ENCODE measurements around the gene PLA2G2C. TPM values are rescaled to one million over a fixed set of nuclear protein-coding genes. Genes with fewer than 3 reads are reported as not detected.

Gene PLA2G2C
- total RNA-seq, 2 donors from 2014 or later = 0.28 TPM; not detected in 1

GRCh38 chr1:20168564-20169491 lies 17.5 kb downstream of the PLA2G2C start:
- no peak for ATAC-seq
- intact Hi-C loops (cut with DNase I, micrococcal nuclease) = no loop called here
- no peak for DNase-seq

GRCh38 chr1:20167126-20167525 lies 19.2 kb downstream of the PLA2G2C start:
- intact Hi-C loops (cut with DNase I, micrococcal nuclease) = no loop called here
- no peak for ATAC-seq

GRCh38 chr1:20166051-20166450 lies 20.3 kb downstream of the PLA2G2C start:
- intact Hi-C loops (cut with DNase I, micrococcal nuclease) = no loop called here
- DNase-seq (peak in 1 of 2 donors; percentile 49), ATAC-seq (peak; percentile 20)

More at GRCh38 chr1:20167126-20167525, 19.2 kb downstream of the PLA2G2C start:
- DNase-seq = no peak

GRCh38 chr1:20165522-20165951 lies 20.8 kb downstream of the PLA2G2C start:
- DNase-seq (no peak), ATAC-seq (peak; percentile 66)
- intact Hi-C loops (cut with DNase I, micrococcal nuclease) = no loop called here

GRCh38 chr1:20164694-20165202 lies 21.6 kb downstream of the PLA2G2C start:
- intact Hi-C loops (cut with DNase I, micrococcal nuclease) = no loop called here
- no peak for ATAC-seq
- DNase-seq = no peak

- DNase-seq = no peak
- intact Hi-C loops (cut with DNase I, micrococcal nuclease) = no loop called here
- ATAC-seq = no peak
These were observed 26.3 kb downstream of the PLA2G2C start for GRCh38 chr1:20160034-20160433.

- no peak for DNase-seq
- intact Hi-C loops (cut with DNase I, micrococcal nuclease) = loop anchor here in 1 of 2 donors (10.0 kb wide), 1 partner anchor 54 kb away; no protein-coding TSS in a partner anchor
- ATAC-seq = no peak
These were observed 27.8 kb downstream of the PLA2G2C start for GRCh38 chr1:20158358-20159070.

GRCh38 chr1:20154301-20154831 lies 32.0 kb downstream of the PLA2G2C start:
- DNase-seq (peak in 1 of 2 donors; percentile 18), ATAC-seq (no peak)
- intact Hi-C loops (cut with DNase I, micrococcal nuclease) = loop anchor here in 1 of 2 donors (5.0 to 10.0 kb wide), 2 partner anchors 50 to 237 kb away; no protein-coding TSS in a partner anchor

- DNase-seq (peak in 1 of 2 donors; percentile 38), ATAC-seq (no peak)
- intact Hi-C loops (cut with DNase I, micrococcal nuclease) = loop anchor here in 1 of 2 donors (5.0 to 10.0 kb wide), 2 partner anchors 48 to 236 kb away; no protein-coding TSS in a partner anchor
These were observed 33.3 kb downstream of the PLA2G2C start for GRCh38 chr1:20153000-20153418.

GRCh38 chr1:20152599-20152930 lies 33.8 kb downstream of the PLA2G2C start:
- intact Hi-C loops (cut with DNase I, micrococcal nuclease) = loop anchor here in 1 of 2 donors (5.0 to 10.0 kb wide), 2 partner anchors 48 to 235 kb away; no protein-coding TSS in a partner anchor
- no peak for ATAC-seq
- no peak for DNase-seq

- intact Hi-C loops (cut with DNase I, micrococcal nuclease) = loop anchor here in 1 of 2 donors (5.0 to 10.0 kb wide), 2 partner anchors 47 to 235 kb away; no protein-coding TSS in a partner anchor
- ATAC-seq (peak; percentile 95), DNase-seq (peak; percentile 83 to 85)
These were observed 34.3 kb downstream of the PLA2G2C start for GRCh38 chr1:20151906-20152598.

- no peak for ATAC-seq
- DNase-seq = peak in 1 of 2 donors; percentile 14
- intact Hi-C loops (cut with DNase I, micrococcal nuclease) = loop anchor here in 1 of 2 donors (5.0 to 10.0 kb wide), 2 partner anchors 46 to 234 kb away; no protein-coding TSS in a partner anchor
These were observed 35.3 kb downstream of the PLA2G2C start for GRCh38 chr1:20150969-20151368.

- ATAC-seq = no peak
These were observed 36.0 kb downstream of the PLA2G2C start for GRCh38 chr1:20150326-20150705.

GRCh38 chr1:20149601-20150325 lies 36.6 kb downstream of the PLA2G2C start:
- DNase-seq (peak in 1 of 2 donors; percentile 20), ATAC-seq (no peak)
- intact Hi-C loops (cut with DNase I, micrococcal nuclease) = loop anchor here in 1 of 2 donors (5.0 to 10.0 kb wide), 3 partner anchors 45 to 232 kb away; partner anchors contain the start of gene PLA2G2A

More at GRCh38 chr1:20150326-20150705, 36.0 kb downstream of the PLA2G2C start:
- DNase-seq = peak in 1 of 2 donors; percentile 8
- intact Hi-C loops (cut with DNase I, micrococcal nuclease) = loop anchor here in 1 of 2 donors (5.0 to 10.0 kb wide), 2 partner anchors 46 to 233 kb away; no protein-coding TSS in a partner anchor

GRCh38 chr1:20148571-20149500 lies 37.5 kb downstream of the PLA2G2C start:
- peak in 1 of 2 donors; percentile 18 for DNase-seq
- intact Hi-C loops (cut with DNase I, micrococcal nuclease) = loop anchor here in 1 of 2 donors (10.0 kb wide), 1 partner anchor 174 kb away; the partner anchor contains the start of gene PLA2G2A
- ATAC-seq = no peak
